H1 (cell line): ENCODE measurements around the gene HDAC11. TPM values are rescaled to one million over a fixed set of nuclear protein-coding genes. Genes with fewer than 3 reads are reported as not detected.

ENCODE experiments used
- CTCF ChIA-PET: fragments of 300-600 bp; sonication (Branson Sonifier 250); formaldehyde crosslinking; loops from one replicate; lab custom pipeline; 2021; ENCODE audit not compliant: partially characterized antibody; lab: Charles Lee
- POLR2A ChIA-PET: fragments of 300-600 bp; sonication (Branson Sonifier 250); formaldehyde crosslinking; loops from one replicate; lab custom pipeline; 2021; ENCODE audit warnings: inconsistent platforms; ENCODE audit not compliant: partially characterized antibody; lab: Charles Lee
- DNase-seq, 2 experiments: peaks; one replicate each; pipeline versions ENCODE4 v3.0.0 to v3.0.0-alpha.2; 2010 to 2022; ENCODE audit warnings: low spot score in 2 of 2, low read depth in 1 of 2, mixed read lengths in 1 of 2
- FAIRE-seq: peaks from 2 replicates; lab custom pipeline; 2011; peaks lifted over from hg19 to GRCh38; lab: Jason Lieb, UNC
- H2AFZ ChIP-seq: 2 replicates; pipeline ENCODE4 v1.8.1; 2012; ENCODE audit warnings: low read length, inconsistent platforms
- H2AK5ac ChIP-seq: 2 replicates; pipeline ENCODE4 v1.6.1; 2013; ENCODE audit warnings: low read depth, low read length
- H2BK120ac ChIP-seq: replicated peaks from 2 replicates; pipeline ENCODE3; 2013; ENCODE audit warnings: low read depth, low read length, inconsistent platforms
- H2BK12ac ChIP-seq: 2 replicates; pipeline ENCODE4 v1.6.1; 2013; ENCODE audit warnings: low read depth, low read length
- H2BK15ac ChIP-seq: 2 replicates; pipeline ENCODE4 v1.6.1; 2013; ENCODE audit warnings: low read length
- H2BK20ac ChIP-seq: 2 replicates; pipeline ENCODE4 v1.6.1; 2013; ENCODE audit warnings: low read length
- H2BK5ac ChIP-seq: 2 replicates; pipeline ENCODE4 v1.6.1; 2013; ENCODE audit warnings: low read depth, low read length
- H3K14ac ChIP-seq: 2 replicates; pipeline ENCODE4 v1.6.1; 2013; ENCODE audit warnings: inconsistent platforms; ENCODE audit not compliant: insufficient read length
- H3K18ac ChIP-seq: 2 replicates; pipeline ENCODE4 v1.6.1; 2013; ENCODE audit warnings: low read length; ENCODE audit errors: extremely low read depth
- H3K23ac ChIP-seq: 2 replicates; pipeline ENCODE4 v1.6.1; 2013; ENCODE audit warnings: inconsistent platforms; ENCODE audit not compliant: insufficient read length
- H3K23me2 ChIP-seq: 2 replicates; pipeline ENCODE4 v1.6.1; 2013; ENCODE audit warnings: low read depth, low read length
- H3K27ac ChIP-seq: 2 replicates; pipeline ENCODE4 v1.6.1; 2011; ENCODE audit warnings: low read depth, low read length, inconsistent platforms
- H3K27me3 ChIP-seq, 4 experiments: replicated peaks in 1 of 4; 1 replicate in 1 of 4; 2 replicates in 3 of 4; pipeline versions ENCODE4 v1.6.1 to v1.8.1; 2011 to 2013; ENCODE audit warnings: low read length in 3 of 4, mild to moderate bottlenecking in 3 of 4, inconsistent platforms in 2 of 4, mixed read lengths in 2 of 4, moderate library complexity in 1 of 4; ENCODE audit not compliant: control insufficient read depth in 3 of 4, insufficient read depth in 3 of 4; ENCODE audit errors: extremely low read depth in 1 of 4
- H3K36me3 ChIP-seq, 4 experiments: 2 replicates each; pipeline versions ENCODE4 v1.6.1 to v1.8.1; 2011 to 2013; ENCODE audit warnings: mild to moderate bottlenecking in 4 of 4, low read length in 3 of 4, moderate library complexity in 2 of 4, control low read depth in 1 of 4, inconsistent platforms in 1 of 4; ENCODE audit not compliant: insufficient read depth in 4 of 4, control insufficient read depth in 2 of 4
- H3K4ac ChIP-seq: replicated peaks from 2 replicates; pipeline ENCODE3; 2013; ENCODE audit warnings: low read length, low read depth, mixed read lengths, inconsistent platforms; ENCODE audit not compliant: insufficient read length
- H3K4me1 ChIP-seq, 4 experiments: replicated peaks in 1 of 4; 1 replicate in 1 of 4; 2 replicates in 3 of 4; pipeline versions ENCODE4 v1.6.1 to v1.8.1; 2011 to 2013; ENCODE audit warnings: low read length in 3 of 4, inconsistent platforms in 2 of 4, mixed read lengths in 1 of 4; ENCODE audit not compliant: insufficient read depth in 4 of 4, control insufficient read depth in 3 of 4
- H3K4me2 ChIP-seq, 2 experiments: 2 replicates each; pipeline versions ENCODE4 v1.6.1 to v1.8.1; 2011 to 2013; ENCODE audit warnings: low read depth in 2 of 2, low read length in 2 of 2, control low read depth in 1 of 2, inconsistent platforms in 1 of 2, mild to moderate bottlenecking in 1 of 2; ENCODE audit not compliant: insufficient read depth in 1 of 2
- H3K4me3 ChIP-seq, 4 experiments: fragments of 200-600, 300-600 bp in 1 of 4; sonication (generic), shearing (Covaris generic), sonication (Bioruptor Twin) in 1 of 4; 2 replicates each; pipeline versions ENCODE4 v1.5.1 to v1.8.1; 2011 to 2016; ENCODE audit warnings: low read length in 4 of 4, low read depth in 3 of 4, control low read depth in 2 of 4, inconsistent platforms in 2 of 4, mild to moderate bottlenecking in 2 of 4, mixed read lengths in 1 of 4, moderate library complexity in 1 of 4; ENCODE audit not compliant: insufficient read depth in 2 of 4; ENCODE audit errors: extremely low read depth in 1 of 4
- H3K56ac ChIP-seq: replicated peaks from 2 replicates; pipeline ENCODE3; 2013; ENCODE audit warnings: low read depth, mild to moderate bottlenecking, mixed read lengths, low read length, inconsistent platforms; ENCODE audit not compliant: insufficient read length
- H3K79me1 ChIP-seq: 2 replicates; pipeline ENCODE4 v1.6.1; 2013; ENCODE audit warnings: low read depth, low read length, control low read depth
- H3K79me2 ChIP-seq, 2 experiments: 2 replicates each; pipeline versions ENCODE4 v1.6.1 to v1.8.1; 2012 to 2013; ENCODE audit warnings: low read length in 2 of 2, mild to moderate bottlenecking in 2 of 2, inconsistent platforms in 1 of 2; ENCODE audit not compliant: insufficient read depth in 2 of 2, control insufficient read depth in 1 of 2
- H3K9ac ChIP-seq, 4 experiments: replicated peaks in 1 of 4; 1 replicate in 1 of 4; 2 replicates in 3 of 4; pipeline versions ENCODE4 v1.6.1 to v1.8.1; 2011 to 2013; ENCODE audit warnings: low read depth in 3 of 4, low read length in 3 of 4, control low read depth in 2 of 4, mild to moderate bottlenecking in 2 of 4, moderate library complexity in 2 of 4, inconsistent platforms in 1 of 4; ENCODE audit errors: extremely low read depth in 1 of 4
- H3K9me3 ChIP-seq, 2 experiments: 2 replicates each; pipeline versions ENCODE4 v1.6.1 to v1.8.1; 2012 to 2013; ENCODE audit warnings: mild to moderate bottlenecking in 2 of 2, moderate library complexity in 2 of 2, control low read depth in 1 of 2, inconsistent platforms in 1 of 2, low read depth in 1 of 2, low read length in 1 of 2, mixed read lengths in 1 of 2; ENCODE audit not compliant: insufficient read depth in 2 of 2
- H4K20me1 ChIP-seq, 2 experiments: replicated peaks in 1 of 2; 2 replicates each; pipeline versions ENCODE3 to v1.8.1; 2011 to 2013; ENCODE audit warnings: inconsistent platforms in 2 of 2, low read length in 2 of 2, mild to moderate bottlenecking in 1 of 2; ENCODE audit not compliant: insufficient read depth in 2 of 2, control insufficient read depth in 1 of 2
- H4K5ac ChIP-seq: 2 replicates; pipeline ENCODE4 v1.6.1; 2013; ENCODE audit warnings: low read length, low read depth, mixed read lengths, inconsistent platforms; ENCODE audit not compliant: insufficient read length
- H4K8ac ChIP-seq: 2 replicates; pipeline ENCODE4 v1.8.0; 2013; ENCODE audit warnings: mild to moderate bottlenecking, moderate library complexity, low read length, inconsistent platforms; ENCODE audit not compliant: insufficient read depth; ENCODE audit errors: extremely low read depth
- H4K91ac ChIP-seq: replicated peaks from 2 replicates; pipeline ENCODE3; 2013; ENCODE audit warnings: low read length, mixed read lengths, inconsistent platforms; ENCODE audit not compliant: insufficient read length
- CBX5 ChIP-seq: fragments of 300-800, 300-1000 bp; sonication (generic); IDR thresholded peaks from 2 replicates; pipeline ENCODE4 v1.7.1; 2016; ENCODE audit warnings: antibody characterized with exemption, low read length, low read depth
- CEBPB ChIP-seq: IDR thresholded peaks from 2 replicates; pipeline ENCODE4 v1.6.1; 2012; ENCODE audit warnings: low read depth, low read length
- CREB1 ChIP-seq: IDR thresholded peaks from 2 replicates; pipeline ENCODE4 v1.6.1; 2012; ENCODE audit warnings: inconsistent platforms
- KDM5A ChIP-seq: fragments of 200-600 bp; IDR thresholded peaks from 2 replicates; pipeline ENCODE4 v1.7.1; 2012; ENCODE audit warnings: mild to moderate bottlenecking, low read length, inconsistent platforms, mixed read lengths
- RAD21 ChIP-seq, 2 experiments: IDR thresholded peaks in 1 of 2; conservative IDR thresholded peaks in 1 of 2; 2 replicates each; pipeline ENCODE4 v1.6.1; 2011; ENCODE audit warnings: low read depth in 2 of 2, low read length in 2 of 2, improper control_type of control experiment in 1 of 2, inconsistent platforms in 1 of 2, mild to moderate bottlenecking in 1 of 2, moderate library complexity in 1 of 2
- SP1 ChIP-seq: IDR thresholded peaks from 2 replicates; pipeline ENCODE4 v1.6.1; 2011; ENCODE audit warnings: low read depth, low read length
- SUZ12 ChIP-seq: fragments of 200-600 bp; sonication (generic); IDR thresholded peaks from 2 replicates; pipeline ENCODE4 v1.6.1; 2012; ENCODE audit warnings: mild to moderate bottlenecking, inconsistent platforms, low read length, moderate library complexity, mixed read lengths
- YY1 ChIP-seq: IDR thresholded peaks from 2 replicates; pipeline ENCODE4 v1.6.1; 2011; ENCODE audit warnings: low read depth, mild to moderate bottlenecking, low read length
- WGBS, 2 experiments: shearing (Covaris generic) in 1 of 2; methylation state at CpG; one replicate each; pipeline versions ENCODE4 v1.1.6 to v1.1.7; 2013 to 2015; ENCODE audit warnings: low lambda C conversion rate in 2 of 2, mixed read lengths in 2 of 2, inconsistent platforms in 1 of 2, low coverage in 1 of 2, missing lambda C conversion rate in 1 of 2; ENCODE audit not compliant: insufficient replicate concordance in 2 of 2, insufficient coverage in 1 of 2, insufficient read length in 1 of 2; ENCODE audit errors: extremely low coverage in 1 of 2, missing lambda C conversion rate in 1 of 2; 5-methylcytosine and 5-hydroxymethylcytosine counted together
- polyA plus RNA-seq, 7 experiments: library from polyadenylated mRNA; depleted of rRNA in 3 of 7; stranded (reverse) in 5 of 7; unstranded in 2 of 7; fragments of >200 nt in 5 of 7; fragments of 200-250 nt in 2 of 7; gene quantifications; 1 replicate in 5 of 7; 2 replicates in 1 of 7; 4 replicates in 1 of 7; pipeline versions ENCODE4 v1.2.1 to v1.2.3, GENCODE V29; 2011 to 2013; ENCODE audit warnings: missing spikeins in 2 of 7, mixed read lengths in 2 of 7
- total RNA-seq: library from RNA; stranded (reverse); fragmentation: NEBNext Ultra II Directional; extraction: Animal tissue kit (Norgen Biotek cat#: 25700); gene quantifications from 2 replicates; pipeline ENCODE4 v1.2.1, GENCODE V29; 2021
- TF ChIP-seq, protein P1 (sequence below): IDR thresholded peaks from 2 replicates; pipeline ENCODE4 v1.6.1; 2012; ENCODE audit warnings: inconsistent platforms

HDAC11 gene
- total and polyA plus RNA-seq, 2 of the 8 experiments (the other 6 are each of a cell fraction or from before 2014, with no cell fraction given) = 6.8 to 7.4 TPM

DNA sequence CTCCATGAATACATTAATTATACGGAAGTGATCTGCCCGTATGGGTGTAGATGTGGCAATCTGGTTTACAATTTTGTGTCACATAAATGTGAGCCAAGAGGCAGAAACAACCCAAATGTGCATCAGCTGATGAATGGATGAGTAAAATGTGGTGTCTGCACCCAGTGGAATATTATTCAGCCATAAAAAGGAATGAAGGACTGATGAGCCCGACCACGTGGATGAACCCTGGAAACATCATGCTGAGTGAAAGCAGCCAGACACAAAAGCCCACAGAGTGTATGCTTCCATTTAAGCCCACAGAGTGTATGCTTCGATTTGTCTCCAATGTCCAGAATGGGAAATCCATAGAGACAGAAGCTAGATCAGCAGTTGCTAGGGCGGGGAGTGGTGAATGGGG lies 41.2 kb downstream of the HDAC11 start:
- no peaks in the 10 kb centered on the region for H3K79me1 ChIP-seq
- no peak overlapping the region for H4K5ac ChIP-seq
- no peak overlapping the region for H3K23ac ChIP-seq
- no peak overlapping the region for H3K4me2 ChIP-seq
- H3K56ac ChIP-seq = no peak overlapping the region
- no peak overlapping the region for H3K9ac ChIP-seq
- peaks cover 0 to 2% of the 10 kb centered on the region in 2 experiments for H4K20me1 ChIP-seq
- H2BK20ac ChIP-seq = no peak overlapping the region
- no peak overlapping the region for H3K14ac ChIP-seq
- peaks cover 0 to 8% (median 5%) of the 10 kb centered on the region in 4 experiments; a peak in 5 of 7 replicates for H3K4me1 ChIP-seq
- no peak overlapping the region for H2BK5ac ChIP-seq
- H3K4ac ChIP-seq = no peak overlapping the region
- no peaks in the 10 kb centered on the region for H3K36me3 ChIP-seq
- no peak overlapping the region for H3K27ac ChIP-seq
- H4K91ac ChIP-seq = no peak overlapping the region
- peak overlapping the region; percentile 16; the same call in 1 of the 2 replicates for H2BK15ac ChIP-seq
- H3K23me2 ChIP-seq = no peaks in the 10 kb centered on the region
- ChIA-PET CTCF (interaction anchor here (2.2 to 51.2 kb wide), 3 partner anchors 14 to 127 kb away, joined by 10 to 856 read pairs (median 14); no protein-coding TSS in a partner anchor), POLR2A (no interaction called here)
- no peak for FAIRE-seq
- WGBS, 2 experiments = 89% methylated on average over 6 of the region's 6 CpGs; no CpG with 5 or more reads in 1 of the 2 experiments
- peaks cover 0 to 2% of the 10 kb centered on the region in 2 experiments; a peak in 1 of 4 replicates for H3K9me3 ChIP-seq
- H2AFZ ChIP-seq = no peak overlapping the region
- no peak overlapping the region for H2AK5ac ChIP-seq
- no peak overlapping the region for H2BK120ac ChIP-seq
- H3K27me3 ChIP-seq = no peaks in the 10 kb centered on the region; a peak in 1 of 7 replicates
- no peak overlapping the region for H2BK12ac ChIP-seq
- H3K18ac ChIP-seq = no peak overlapping the region
- H3K4me3 ChIP-seq = no peak overlapping the region
- no peak overlapping the region for H4K8ac ChIP-seq
- no peaks in the 10 kb centered on the region for H3K79me2 ChIP-seq
- no peak for DNase-seq
- TF ChIP-seq, protein P1, sequence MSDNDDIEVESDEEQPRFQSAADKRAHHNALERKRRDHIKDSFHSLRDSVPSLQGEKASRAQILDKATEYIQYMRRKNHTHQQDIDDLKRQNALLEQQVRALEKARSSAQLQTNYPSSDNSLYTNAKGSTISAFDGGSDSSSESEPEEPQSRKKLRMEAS = no peak
- no peak for TF ChIP-seq CREB1
- TF ChIP-seq SP1 = no peak
- TF ChIP-seq CEBPB = no peak
- TF ChIP-seq SUZ12 = no peak
- TF ChIP-seq YY1 = no peak
- no peak for TF ChIP-seq RAD21 (IDR thresholded peaks at IDR 0.05 in 1 of 2, conservative IDR thresholded peaks at IDR 0.05 in 1 of 2; ENCODE audit: low read depth in 2 of 2, low read length in 2 of 2)
- TF ChIP-seq KDM5A = no peak
- no peak for TF ChIP-seq CBX5
